Skeletal muscle cell (primary cell): Measurements from ENCODE around the gene PTPRR.
A peak's percentile ranks its signal among the peaks of the same experiment; 100 is the strongest.

Experiments used
- DNase-seq: peaks from one replicate; pipeline ENCODE4 v3.0.0-alpha.2; 2010; ENCODE audit warnings: low read depth
- H3K4me3 ChIP-seq: 2 replicates; pipeline ENCODE4 v1.5.1; 2011; ENCODE audit warnings: low read depth, mild to moderate bottlenecking, control low read depth, low read length, moderate library complexity

Gene PTPRR

GRCh38 chr12:70637303-70638085 lies 283.0 kb downstream of the PTPRR start, which contains the start of gene PTPRB:
TSS of gene PTPRB (minus strand) at chr12:70637429. CDS start at chr12:70637395, 34 bp downstream.
- DNase-seq: no peak
- H3K4me3 ChIP-seq: no peak within 1 kb of the TSS

- no peak for DNase-seq
- H3K4me3 ChIP-seq: no peak overlapping the region
Observed at GRCh38 chr12:70635755-70636154, 284.8 kb downstream of the PTPRR start.

- no peak for DNase-seq
- H3K4me3 ChIP-seq: no peak overlapping the region
Observed at GRCh38 chr12:70628701-70629480, 291.6 kb downstream of the PTPRR start.

GRCh38 chr12:70627677-70628076 lies 292.9 kb downstream of the PTPRR start:
- DNase-seq: no peak
- H3K4me3 ChIP-seq: no peak overlapping the region

GRCh38 chr12:70626180-70626579 lies 294.4 kb downstream of the PTPRR start:
- H3K4me3 ChIP-seq: no peak overlapping the region
- no peak for DNase-seq

GRCh38 chr12:70619471-70620152 lies 300.9 kb downstream of the PTPRR start:
- no peak for DNase-seq
- H3K4me3 ChIP-seq: no peak overlapping the region

- no peak for DNase-seq
- no peak overlapping the region for H3K4me3 ChIP-seq
Observed at GRCh38 chr12:70618371-70618770, 302.2 kb downstream of the PTPRR start.

GRCh38 chr12:70617450-70617849 lies 303.1 kb downstream of the PTPRR start:
- DNase-seq: no peak
- no peak overlapping the region for H3K4me3 ChIP-seq

- no peak overlapping the region for H3K4me3 ChIP-seq
- no peak for DNase-seq
Observed at GRCh38 chr12:70615174-70615866, 305.2 kb downstream of the PTPRR start.

GRCh38 chr12:70609739-70610491 lies 310.6 kb downstream of the PTPRR start:
- no peak for DNase-seq
- peak overlapping the region; percentile 55 for H3K4me3 ChIP-seq

- DNase-seq: no peak
- peak overlapping the region; percentile 55 for H3K4me3 ChIP-seq
Observed at GRCh38 chr12:70609203-70609602, 311.3 kb downstream of the PTPRR start.

- DNase-seq: no peak
- no peak overlapping the region for H3K4me3 ChIP-seq
Observed at GRCh38 chr12:70608184-70608583, 312.4 kb downstream of the PTPRR start.

- no peak for DNase-seq
- no peak overlapping the region for H3K4me3 ChIP-seq
Observed at GRCh38 chr12:70607107-70607506, 313.4 kb downstream of the PTPRR start.

- DNase-seq: no peak
- no peak overlapping the region for H3K4me3 ChIP-seq
Observed at GRCh38 chr12:70605976-70606375, 314.6 kb downstream of the PTPRR start.

GRCh38 chr12:70604662-70605061 lies 315.9 kb downstream of the PTPRR start:
- H3K4me3 ChIP-seq: no peak overlapping the region
- no peak for DNase-seq

- no peak for DNase-seq
Observed at GRCh38 chr12:70603044-70603443, 317.5 kb downstream of the PTPRR start.

GRCh38 chr12:70598467-70599193 lies 321.9 kb downstream of the PTPRR start:
- DNase-seq: no peak
- H3K4me3 ChIP-seq: no peak overlapping the region

More at GRCh38 chr12:70603044-70603443, 317.5 kb downstream of the PTPRR start:
- H3K4me3 ChIP-seq: no peak overlapping the region

GRCh38 chr12:70592664-70593063 lies 327.9 kb downstream of the PTPRR start:
- H3K4me3 ChIP-seq: no peak overlapping the region
- no peak for DNase-seq
